ENCODE measurements around the gene KREMEN2.
"Not testable (repeated sequence)": the region's sequence is repeated elsewhere in the genome, so short reads cannot be mapped to it uniquely, and the experiment has no call there.

KREMEN2 gene, protein sequence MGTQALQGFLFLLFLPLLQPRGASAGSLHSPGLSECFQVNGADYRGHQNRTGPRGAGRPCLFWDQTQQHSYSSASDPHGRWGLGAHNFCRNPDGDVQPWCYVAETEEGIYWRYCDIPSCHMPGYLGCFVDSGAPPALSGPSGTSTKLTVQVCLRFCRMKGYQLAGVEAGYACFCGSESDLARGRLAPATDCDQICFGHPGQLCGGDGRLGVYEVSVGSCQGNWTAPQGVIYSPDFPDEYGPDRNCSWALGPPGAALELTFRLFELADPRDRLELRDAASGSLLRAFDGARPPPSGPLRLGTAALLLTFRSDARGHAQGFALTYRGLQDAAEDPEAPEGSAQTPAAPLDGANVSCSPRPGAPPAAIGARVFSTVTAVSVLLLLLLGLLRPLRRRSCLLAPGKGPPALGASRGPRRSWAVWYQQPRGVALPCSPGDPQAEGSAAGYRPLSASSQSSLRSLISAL

GRCh38 chr16:2963723-2964474 is at the start of gene KREMEN2:
Gene KREMEN2, plus strand, starts transcription at chr16:2964275. Its CDS starts 246 bp downstream, at chr16:2964521.
- Histone ChIP-seq H3K27ac (ENCODE audit: low read depth, low read length) (no peak within 1 kb of the TSS), H3K27me3 (ENCODE audit: insufficient read depth, low read length) (peaks cover 55% of the 10 kb centered on the region), H3K4me1 (ENCODE audit: control insufficient read depth, insufficient read depth, low read length, unreplicated experiment) (peaks cover 15% of the 10 kb centered on the region), H3K4me3 (ENCODE audit: low read depth, low read length) (peak within 1 kb of the TSS; percentile 55), H3K79me2 (ENCODE audit: control insufficient read depth, insufficient read depth, low read length, unreplicated experiment) (no peaks in the 10 kb centered on the region), H3K36me3 (ENCODE audit: insufficient read depth, low read length) (no peaks in the 10 kb centered on the region), H2AFZ (ENCODE audit: low read length, unreplicated experiment) (no peak within 1 kb of the TSS)

DNA sequence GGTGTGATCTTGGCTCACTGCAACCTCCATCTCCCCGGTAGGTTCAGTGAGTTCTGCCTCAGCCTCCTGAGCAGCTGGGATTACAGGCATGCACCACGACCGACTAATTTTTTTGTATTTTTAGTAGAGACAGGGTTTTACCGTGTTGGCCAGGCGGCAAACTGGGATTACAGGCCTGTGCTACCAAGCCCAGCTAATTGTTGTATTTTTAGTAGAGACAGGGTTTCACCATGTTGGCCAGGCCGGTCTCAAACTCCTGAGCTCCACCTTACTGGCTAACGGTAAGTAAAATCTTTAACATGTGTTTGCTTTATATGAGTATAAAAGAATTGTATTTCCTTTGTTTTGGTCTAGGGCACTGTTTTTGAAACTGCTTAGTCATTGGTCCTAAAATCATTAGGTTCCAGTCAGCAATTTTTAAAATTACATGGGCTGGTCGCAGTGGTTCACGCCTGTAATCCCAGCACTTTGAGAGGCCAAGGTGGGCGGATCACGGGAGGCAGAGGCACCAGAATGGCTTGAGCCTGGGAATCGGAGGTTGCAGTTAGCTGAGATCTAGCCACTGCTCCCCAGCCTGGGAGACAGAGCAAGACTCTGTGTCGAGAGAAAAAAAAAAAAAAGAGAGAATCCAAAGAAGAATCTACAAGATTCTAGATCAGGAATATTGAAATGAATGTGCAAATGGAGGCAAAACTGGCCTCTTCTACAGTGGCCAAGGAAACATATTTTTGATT is 48.7 kb upstream of the KREMEN2 start:
- Histone ChIP-seq H3K36me3 (ENCODE audit: insufficient read depth, low read length) (no peaks in the 10 kb centered on the region; the same call in 1 of the 2 replicates), H3K4me1 (ENCODE audit: control insufficient read depth, insufficient read depth, low read length, unreplicated experiment) (peaks cover 32% of the 10 kb centered on the region), H3K4me3 (ENCODE audit: low read depth, low read length) (peak overlapping the region; percentile 11; the same call in 1 of the 2 replicates), H3K79me2 (ENCODE audit: control insufficient read depth, insufficient read depth, low read length, unreplicated experiment) (peaks cover 25% of the 10 kb centered on the region), H3K27me3 (ENCODE audit: insufficient read depth, low read length) (no peaks in the 10 kb centered on the region), H3K27ac (ENCODE audit: low read depth, low read length) (peak overlapping the region; percentile 97), H2AFZ (ENCODE audit: low read length, unreplicated experiment) (no peak overlapping the region)

DNA sequence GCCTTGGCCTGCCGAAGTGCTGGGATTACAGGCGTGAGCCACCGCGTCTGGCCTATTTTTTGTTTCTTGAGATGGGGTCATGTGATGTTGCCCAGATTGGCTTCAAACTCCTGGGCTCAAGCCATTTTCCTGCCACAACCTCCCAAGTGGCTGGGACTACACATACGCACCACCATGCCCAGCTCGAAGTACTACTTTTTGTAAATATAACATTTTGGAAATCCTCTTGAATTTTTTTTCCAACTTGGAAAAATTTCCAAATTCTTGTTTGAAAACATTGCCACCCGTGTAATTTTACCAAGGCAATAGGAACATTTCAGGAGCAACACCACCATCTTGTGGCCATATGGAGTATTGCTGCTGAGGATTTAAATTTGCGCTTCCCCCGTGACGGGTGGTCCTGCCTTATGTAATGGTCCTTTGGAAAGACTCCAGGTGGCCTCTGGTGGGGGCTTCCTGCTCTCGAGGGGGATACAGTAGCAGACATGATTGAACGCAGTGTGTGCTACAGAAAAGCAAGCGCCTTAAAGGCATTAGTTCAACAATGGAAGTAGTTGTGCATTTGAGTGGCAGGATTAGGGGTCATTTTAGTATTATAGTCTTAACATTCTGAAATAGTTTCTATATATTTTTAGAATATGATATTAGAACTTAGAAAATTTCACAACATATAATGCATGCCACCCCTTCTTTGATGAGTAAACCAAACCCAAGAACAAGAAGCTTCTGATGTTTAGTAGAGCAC is 44.4 kb upstream of the KREMEN2 start:
- no peaks in the 10 kb centered on the region; the same call in 1 of the 2 replicates for H3K36me3 ChIP-seq (ENCODE audit: insufficient read depth, low read length)
- H2AFZ ChIP-seq (ENCODE audit: low read length, unreplicated experiment), result no peak overlapping the region
- H3K27me3 ChIP-seq (ENCODE audit: insufficient read depth, low read length), result no peaks in the 10 kb centered on the region
- peaks cover 16% of the 10 kb centered on the region for H3K4me1 ChIP-seq (ENCODE audit: control insufficient read depth, insufficient read depth, low read length, unreplicated experiment)
- H3K27ac ChIP-seq (ENCODE audit: low read depth, low read length), result no peak overlapping the region
- no peak overlapping the region for H3K4me3 ChIP-seq (ENCODE audit: low read depth, low read length)
- peaks cover 2% of the 10 kb centered on the region for H3K79me2 ChIP-seq (ENCODE audit: control insufficient read depth, insufficient read depth, low read length, unreplicated experiment)

GRCh38 chr16:2923481-2923880 is 40.6 kb upstream of the KREMEN2 start:
- H2AFZ ChIP-seq (ENCODE audit: low read length, unreplicated experiment), result no peak overlapping the region
- H3K36me3 ChIP-seq (ENCODE audit: insufficient read depth, low read length), result no peaks in the 10 kb centered on the region
- H3K4me1 ChIP-seq (ENCODE audit: control insufficient read depth, insufficient read depth, low read length, unreplicated experiment), result no peaks in the 10 kb centered on the region
- H3K4me3 ChIP-seq (ENCODE audit: low read depth, low read length), result no peak overlapping the region
- no peaks in the 10 kb centered on the region for H3K79me2 ChIP-seq (ENCODE audit: control insufficient read depth, insufficient read depth, low read length, unreplicated experiment)
- no peaks in the 10 kb centered on the region for H3K27me3 ChIP-seq (ENCODE audit: insufficient read depth, low read length)
- H3K27ac ChIP-seq (ENCODE audit: low read depth, low read length), result no peak overlapping the region

DNA sequence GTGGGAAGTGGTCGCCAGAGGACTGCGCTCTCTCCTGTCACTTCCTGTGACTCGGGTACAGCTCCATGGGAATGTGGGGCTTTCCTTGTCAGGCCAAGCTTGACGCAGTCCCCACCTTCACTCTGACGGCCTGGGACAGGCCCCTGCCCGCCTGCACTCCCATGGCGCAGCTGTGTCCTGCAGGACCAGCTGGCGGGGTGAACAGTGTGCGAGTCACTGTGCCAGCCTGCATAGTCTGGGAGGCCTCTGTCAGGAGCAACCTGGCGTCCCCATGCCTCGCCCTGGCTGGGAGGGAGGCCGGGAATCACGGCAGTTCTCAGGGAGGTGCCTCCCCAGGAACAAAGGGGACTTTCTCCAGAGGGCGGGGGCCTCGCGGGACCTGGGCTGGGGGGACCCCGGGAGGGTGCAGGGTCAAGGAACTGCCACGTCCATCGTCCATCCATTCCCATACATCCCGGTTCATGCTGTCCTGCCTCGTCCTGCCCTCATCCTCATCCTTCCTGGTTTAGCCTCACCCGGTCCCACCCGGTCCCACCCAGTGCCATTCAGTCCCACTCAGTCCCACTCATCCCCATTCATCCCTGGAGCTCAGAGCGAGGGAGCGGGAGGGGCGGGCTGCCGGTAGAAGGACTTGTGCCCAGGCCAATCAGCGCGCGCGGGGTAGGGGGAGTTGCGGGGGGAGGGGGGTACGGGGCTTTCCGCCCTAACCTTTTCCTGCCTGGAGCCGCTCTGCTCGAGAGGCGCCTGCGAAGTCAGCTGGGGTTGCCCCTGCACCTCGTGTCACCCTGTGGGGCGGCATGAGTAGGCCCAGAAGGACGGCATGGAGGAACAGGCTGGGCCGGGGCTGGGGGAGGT is 38.9 kb upstream of the KREMEN2 start:
- Histone ChIP-seq H3K27me3 (ENCODE audit: insufficient read depth, low read length) (no peaks in the 10 kb centered on the region), H3K27ac (ENCODE audit: low read depth, low read length) (no peak overlapping the region), H3K4me3 (ENCODE audit: low read depth, low read length) (no peak overlapping the region), H2AFZ (ENCODE audit: low read length, unreplicated experiment) (no peak overlapping the region), H3K4me1 (ENCODE audit: control insufficient read depth, insufficient read depth, low read length, unreplicated experiment) (no peaks in the 10 kb centered on the region), H3K79me2 (ENCODE audit: control insufficient read depth, insufficient read depth, low read length, unreplicated experiment) (no peaks in the 10 kb centered on the region), H3K36me3 (ENCODE audit: insufficient read depth, low read length) (no peaks in the 10 kb centered on the region)

- Histone ChIP-seq H3K4me3 (ENCODE audit: low read depth, low read length) (no peak overlapping the region), H3K4me1 (ENCODE audit: control insufficient read depth, insufficient read depth, low read length, unreplicated experiment) (no peaks in the 10 kb centered on the region), H3K36me3 (ENCODE audit: insufficient read depth, low read length) (no peaks in the 10 kb centered on the region), H3K79me2 (ENCODE audit: control insufficient read depth, insufficient read depth, low read length, unreplicated experiment) (no peaks in the 10 kb centered on the region), H3K27me3 (ENCODE audit: insufficient read depth, low read length) (no peaks in the 10 kb centered on the region), H2AFZ (ENCODE audit: low read length, unreplicated experiment) (no peak overlapping the region), H3K27ac (ENCODE audit: low read depth, low read length) (no peak overlapping the region)
These were observed 38.0 kb upstream of the KREMEN2 start for GRCh38 chr16:2925951-2926649.

DNA sequence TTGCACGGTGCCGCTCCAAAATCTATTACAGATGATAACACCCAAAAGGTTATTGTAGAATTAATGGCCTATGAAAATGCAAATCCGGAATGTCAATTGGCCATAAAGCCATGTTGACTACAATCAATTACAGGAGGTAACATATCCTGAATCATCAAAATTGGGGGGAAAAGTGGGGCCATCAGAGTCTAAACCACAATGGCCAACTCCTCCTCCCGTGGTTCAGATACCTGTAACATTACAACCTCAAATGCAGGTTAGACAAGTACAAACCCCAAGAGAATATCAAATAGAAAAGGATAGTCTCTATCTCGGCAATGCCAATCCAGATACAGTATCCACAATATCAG is 37.5 kb upstream of the KREMEN2 start:
- Histone ChIP-seq H3K4me1 (ENCODE audit: control insufficient read depth, insufficient read depth, low read length, unreplicated experiment) (no peaks in the 10 kb centered on the region), H3K36me3 (ENCODE audit: insufficient read depth, low read length) (no peaks in the 10 kb centered on the region), H3K27me3 (ENCODE audit: insufficient read depth, low read length) (no peaks in the 10 kb centered on the region), H3K27ac (ENCODE audit: low read depth, low read length) (no peak overlapping the region), H2AFZ (ENCODE audit: low read length, unreplicated experiment) (no peak overlapping the region), H3K4me3 (ENCODE audit: low read depth, low read length) (peak overlapping the region; percentile 37), H3K79me2 (ENCODE audit: control insufficient read depth, insufficient read depth, low read length, unreplicated experiment) (no peaks in the 10 kb centered on the region)

DNA sequence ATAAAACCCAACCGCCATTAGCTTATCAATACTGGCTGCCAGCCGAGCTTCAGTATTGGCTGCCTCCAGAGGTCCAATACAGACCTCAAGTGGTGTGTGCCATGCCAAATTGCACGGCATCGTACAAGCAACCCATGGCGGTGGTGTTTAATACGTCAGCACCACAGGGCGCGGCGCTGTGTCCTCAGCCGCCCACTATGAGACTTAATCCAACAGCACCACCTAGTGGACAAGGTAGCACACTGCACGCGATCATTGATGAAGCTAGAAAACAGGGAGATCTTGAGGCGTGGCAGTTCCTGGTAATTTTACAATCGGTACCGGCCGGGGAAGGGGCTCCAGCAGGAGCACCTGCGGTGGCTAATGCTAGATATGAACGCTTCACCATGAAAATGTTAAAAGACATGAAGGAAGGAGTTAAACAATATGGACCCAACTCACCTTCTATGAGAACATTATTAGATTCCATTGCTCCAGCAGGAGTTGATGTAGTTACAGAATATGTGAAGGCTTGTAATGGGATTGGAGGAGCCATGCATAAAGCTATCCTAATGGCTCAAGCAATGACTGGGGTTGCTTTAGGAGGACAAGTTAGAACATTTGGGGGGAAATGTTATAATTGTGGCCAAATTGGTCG is 36.9 kb upstream of the KREMEN2 start:
- Histone ChIP-seq H3K27me3 (ENCODE audit: insufficient read depth, low read length) (no peaks in the 10 kb centered on the region), H2AFZ (ENCODE audit: low read length, unreplicated experiment) (no peak overlapping the region), H3K27ac (ENCODE audit: low read depth, low read length) (no peak overlapping the region), H3K79me2 (ENCODE audit: control insufficient read depth, insufficient read depth, low read length, unreplicated experiment) (no peaks in the 10 kb centered on the region), H3K4me3 (ENCODE audit: low read depth, low read length) (peak overlapping the region; percentile 37), H3K4me1 (ENCODE audit: control insufficient read depth, insufficient read depth, low read length, unreplicated experiment) (no peaks in the 10 kb centered on the region), H3K36me3 (ENCODE audit: insufficient read depth, low read length) (no peaks in the 10 kb centered on the region)

- H3K79me2 ChIP-seq (ENCODE audit: control insufficient read depth, insufficient read depth, low read length, unreplicated experiment); H2AFZ ChIP-seq (ENCODE audit: low read length, unreplicated experiment); H3K4me1 ChIP-seq (ENCODE audit: control insufficient read depth, insufficient read depth, low read length, unreplicated experiment); H3K27ac ChIP-seq (ENCODE audit: low read depth, low read length); H3K27me3 ChIP-seq (ENCODE audit: insufficient read depth, low read length); H3K4me3 ChIP-seq (ENCODE audit: low read depth, low read length); H3K36me3 ChIP-seq (ENCODE audit: insufficient read depth, low read length): not testable (repeated sequence)
These were observed 35.9 kb upstream of the KREMEN2 start for GRCh38 chr16:2928151-2928550.

Data from ACC112 (cell line).